Measurements from ENCODE around the gene IGLL1.
"Not testable (repeated sequence)": the region's sequence is repeated elsewhere in the genome, so short reads cannot be mapped to it uniquely, and the experiment has no call there.

Gene IGLL1

GRCh38 chr22:23553924-23554870, 25.9 kb downstream of the IGLL1 start:
- no peak for DNase-seq (ENCODE audit: low read depth in 1 of 2, low spot score in 1 of 2)
- in situ Hi-C loops (cut with HindIII; ENCODE audit: low pct_unique_long_range_greater_than_20kb, low sequenced_read_pairs) = no loop called here
- TF ChIP-seq JUND (IDR thresholded peaks at IDR 0.05; ENCODE audit: low read depth) = no peak

DNA sequence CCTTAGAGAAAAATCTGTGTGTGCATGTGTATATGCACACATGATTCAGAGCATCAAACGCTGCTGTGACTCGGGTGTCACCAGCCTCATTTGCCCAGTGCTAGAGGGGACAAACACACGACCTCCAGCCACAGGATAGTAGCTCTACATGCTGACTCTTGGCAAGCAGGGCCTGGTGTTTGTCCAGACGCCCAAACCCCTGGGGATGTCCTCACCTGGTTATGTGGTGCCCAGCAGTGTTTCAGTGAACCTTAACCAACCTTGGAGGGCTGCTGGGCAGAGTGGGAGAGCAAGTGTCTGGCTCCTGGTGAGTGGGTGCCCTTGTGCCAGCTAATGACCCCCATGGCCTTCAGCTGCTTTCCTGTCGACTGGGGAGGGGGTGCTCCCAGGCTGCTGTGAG, 26.7 kb downstream of the IGLL1 start:
- no peak for DNase-seq (ENCODE audit: low read depth in 1 of 2, low spot score in 1 of 2)
- no peak for TF ChIP-seq JUND (IDR thresholded peaks at IDR 0.05; ENCODE audit: low read depth)
- in situ Hi-C loops (cut with HindIII; ENCODE audit: low pct_unique_long_range_greater_than_20kb, low sequenced_read_pairs) = no loop called here

GRCh38 chr22:23552573-23552972, 27.5 kb downstream of the IGLL1 start:
- no peak for DNase-seq (ENCODE audit: low read depth in 1 of 2, low spot score in 1 of 2)
- TF ChIP-seq JUND (IDR thresholded peaks at IDR 0.05; ENCODE audit: low read depth) = no peak
- in situ Hi-C loops (cut with HindIII; ENCODE audit: low pct_unique_long_range_greater_than_20kb, low sequenced_read_pairs) = no loop called here

DNA sequence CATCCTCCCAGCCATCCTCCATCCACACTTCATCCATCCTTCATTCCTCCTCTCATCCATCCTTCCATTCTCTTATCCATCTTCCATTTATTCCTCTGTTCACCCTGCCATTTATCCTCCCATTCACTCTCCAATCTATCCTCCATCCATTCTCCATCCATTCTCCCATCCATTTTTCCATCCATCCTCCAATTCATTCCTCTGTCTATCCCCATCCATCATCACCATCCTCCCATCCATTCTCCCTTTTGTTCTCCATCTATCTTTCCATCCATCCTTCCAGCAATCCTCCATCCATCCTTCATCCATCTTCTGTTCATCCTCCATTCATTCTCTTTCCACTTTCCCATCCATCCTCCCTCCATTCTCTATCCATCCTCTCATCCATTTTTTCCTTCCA, 28.7 kb downstream of the IGLL1 start:
- DNase-seq (ENCODE audit: low read depth in 1 of 2, low spot score in 1 of 2) = no peak
- no peak for TF ChIP-seq JUND (IDR thresholded peaks at IDR 0.05; ENCODE audit: low read depth)
- in situ Hi-C loops (cut with HindIII; ENCODE audit: low pct_unique_long_range_greater_than_20kb, low sequenced_read_pairs) = no loop called here

DNA sequence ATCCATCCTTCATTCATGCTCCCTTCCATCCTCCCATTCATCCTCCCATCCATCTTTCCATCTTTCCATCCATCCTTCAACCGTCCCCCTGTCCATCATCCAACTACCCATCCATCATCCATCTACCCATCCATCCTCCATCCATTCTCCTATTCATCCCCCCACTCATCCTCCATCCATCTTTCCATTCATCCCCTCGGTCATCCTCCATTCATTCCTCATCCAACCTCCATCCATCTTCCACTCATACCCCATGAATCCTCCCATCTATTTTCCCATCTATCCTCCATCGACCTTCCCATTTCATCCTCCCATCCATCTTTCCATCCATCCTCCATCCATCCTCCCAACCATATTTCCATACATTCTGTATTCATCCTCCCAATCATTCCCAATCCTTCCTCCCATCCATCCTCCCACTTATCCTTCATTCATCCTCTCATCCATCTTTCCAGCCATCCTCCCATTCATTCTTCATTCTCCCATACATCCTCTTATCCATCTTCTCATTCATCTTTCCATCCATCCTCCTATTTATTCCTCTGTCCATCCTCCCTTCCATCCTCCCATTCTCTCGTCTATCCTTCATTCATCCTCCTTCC, 29.9 kb downstream of the IGLL1 start:
- TF ChIP-seq JUND (IDR thresholded peaks at IDR 0.05; ENCODE audit: low read depth) = no peak
- in situ Hi-C loops (cut with HindIII; ENCODE audit: low pct_unique_long_range_greater_than_20kb, low sequenced_read_pairs) = no loop called here
- no peak for DNase-seq (ENCODE audit: low read depth in 1 of 2, low spot score in 1 of 2)

DNA sequence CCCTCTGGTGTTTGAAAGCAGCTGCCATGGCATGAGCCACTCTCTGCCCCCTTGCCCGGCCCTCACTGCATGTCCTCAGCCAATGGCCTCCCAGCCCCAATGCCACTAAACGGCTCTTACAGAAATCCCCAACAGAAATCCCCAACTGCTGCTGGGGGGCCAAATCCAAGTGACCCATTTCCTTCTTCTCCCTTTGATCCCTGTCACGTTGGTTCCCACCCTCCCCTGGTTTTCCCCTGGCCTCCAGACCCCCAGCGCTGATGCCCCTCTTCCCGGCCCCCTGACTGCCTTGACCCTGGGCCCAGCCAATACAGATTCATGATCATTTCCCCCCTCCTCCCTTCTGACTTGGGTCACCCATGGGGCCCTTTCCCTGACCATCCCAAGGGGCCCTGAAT, 30.9 kb downstream of the IGLL1 start:
- in situ Hi-C loops (cut with HindIII; ENCODE audit: low pct_unique_long_range_greater_than_20kb, low sequenced_read_pairs) = no loop called here
- no peak for DNase-seq (ENCODE audit: low read depth in 1 of 2, low spot score in 1 of 2)
- no peak for TF ChIP-seq JUND (IDR thresholded peaks at IDR 0.05; ENCODE audit: low read depth)

GRCh38 chr22:23548501-23549197, 31.4 kb downstream of the IGLL1 start:
- in situ Hi-C loops (cut with HindIII; ENCODE audit: low pct_unique_long_range_greater_than_20kb, low sequenced_read_pairs) = no loop called here
- no peak for TF ChIP-seq JUND (IDR thresholded peaks at IDR 0.05; ENCODE audit: low read depth)
- no peak for DNase-seq (ENCODE audit: low read depth in 1 of 2, low spot score in 1 of 2)

GRCh38 chr22:23547818-23548500, 32.1 kb downstream of the IGLL1 start:
- no peak for TF ChIP-seq JUND (IDR thresholded peaks at IDR 0.05; ENCODE audit: low read depth)
- no peak for DNase-seq (ENCODE audit: low read depth in 1 of 2, low spot score in 1 of 2)
- in situ Hi-C loops (cut with HindIII; ENCODE audit: low pct_unique_long_range_greater_than_20kb, low sequenced_read_pairs) = no loop called here

GRCh38 chr22:23547382-23547781, 32.7 kb downstream of the IGLL1 start:
- in situ Hi-C loops (cut with HindIII; ENCODE audit: low pct_unique_long_range_greater_than_20kb, low sequenced_read_pairs) = not testable (repeated sequence)

DNA sequence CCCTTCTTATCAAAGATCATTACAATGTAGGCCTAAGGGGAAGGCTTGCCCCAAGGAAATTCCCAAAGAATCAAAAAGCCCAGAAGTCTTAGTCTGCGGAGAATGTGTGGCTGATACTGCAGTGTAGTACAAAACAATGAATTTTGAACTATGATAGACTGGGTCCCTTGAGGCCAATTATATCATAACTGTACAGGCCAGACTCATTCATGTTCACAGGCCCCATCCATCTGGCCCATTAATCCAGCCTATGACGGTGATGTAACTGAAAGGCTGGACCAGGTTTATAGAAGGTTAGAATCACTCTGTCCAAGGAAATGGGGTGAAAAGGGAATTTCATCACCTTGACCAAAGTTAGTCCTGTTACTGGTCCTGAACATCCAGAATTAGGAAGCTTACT, 35.2 kb downstream of the IGLL1 start:
- in situ Hi-C loops (cut with HindIII; ENCODE audit: low pct_unique_long_range_greater_than_20kb, low sequenced_read_pairs) = no loop called here
- DNase-seq (ENCODE audit: low read depth in 1 of 2, low spot score in 1 of 2) = no peak
- no peak for TF ChIP-seq JUND (IDR thresholded peaks at IDR 0.05; ENCODE audit: low read depth)

More at GRCh38 chr22:23547382-23547781, 32.7 kb downstream of the IGLL1 start:
- DNase-seq (ENCODE audit: low read depth in 1 of 2, low spot score in 1 of 2) = not testable (repeated sequence)

GRCh38 chr22:23543506-23544000, 36.5 kb downstream of the IGLL1 start:
- in situ Hi-C loops (cut with HindIII; ENCODE audit: low pct_unique_long_range_greater_than_20kb, low sequenced_read_pairs); DNase-seq (ENCODE audit: low read depth in 1 of 2, low spot score in 1 of 2): not testable (repeated sequence)

DNA sequence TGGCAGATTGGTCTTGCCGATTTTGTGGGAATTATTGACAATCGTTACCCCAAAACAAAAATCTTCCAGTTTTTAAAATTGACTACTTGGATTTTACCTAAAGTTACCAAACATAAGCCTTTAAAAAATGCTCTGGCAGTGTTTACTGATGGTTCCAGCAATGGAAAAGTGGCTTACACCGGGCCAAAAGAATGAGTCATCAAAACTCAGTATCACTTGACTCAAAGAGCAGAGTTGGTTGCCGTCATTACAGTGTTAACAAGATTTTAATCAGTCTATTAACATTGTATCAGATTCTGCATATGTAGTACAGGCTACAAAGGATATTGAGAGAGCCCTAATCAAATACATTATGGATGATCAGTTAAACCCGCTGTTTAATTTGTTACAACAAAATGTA, 37.2 kb downstream of the IGLL1 start:
- DNase-seq (ENCODE audit: low read depth in 1 of 2, low spot score in 1 of 2) = no peak
- in situ Hi-C loops (cut with HindIII; ENCODE audit: low pct_unique_long_range_greater_than_20kb, low sequenced_read_pairs) = no loop called here
- no peak for TF ChIP-seq JUND (IDR thresholded peaks at IDR 0.05; ENCODE audit: low read depth)

GRCh38 chr22:23542391-23542790, 37.7 kb downstream of the IGLL1 start:
- in situ Hi-C loops (cut with HindIII; ENCODE audit: low pct_unique_long_range_greater_than_20kb, low sequenced_read_pairs) = not testable (repeated sequence)

DNA sequence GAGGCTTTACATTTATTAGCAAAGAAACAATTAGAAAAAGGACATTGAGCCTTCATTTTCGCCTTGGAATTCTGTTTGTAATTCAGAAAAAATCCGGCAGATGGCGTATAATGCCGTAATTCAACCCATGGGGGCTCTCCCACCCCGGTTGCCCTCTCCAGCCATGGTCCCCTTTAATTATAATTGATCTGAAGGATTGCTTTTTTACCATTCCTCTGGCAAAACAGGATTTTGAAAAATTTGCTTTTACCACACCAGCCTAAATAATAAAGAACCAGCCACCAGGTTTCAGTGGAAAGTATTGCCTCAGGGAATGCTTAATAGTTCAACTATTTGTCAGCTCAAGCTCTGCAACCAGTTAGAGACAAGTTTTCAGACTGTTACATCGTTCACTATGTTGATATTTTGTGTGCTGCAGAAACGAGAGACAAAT, 38.2 kb downstream of the IGLL1 start:
- DNase-seq (ENCODE audit: low read depth in 1 of 2, low spot score in 1 of 2); in situ Hi-C loops (cut with HindIII; ENCODE audit: low pct_unique_long_range_greater_than_20kb, low sequenced_read_pairs): not testable (repeated sequence)

More at GRCh38 chr22:23542391-23542790, 37.7 kb downstream of the IGLL1 start:
- not testable (repeated sequence) for DNase-seq (ENCODE audit: low read depth in 1 of 2, low spot score in 1 of 2)

- in situ Hi-C loops (cut with HindIII; ENCODE audit: low pct_unique_long_range_greater_than_20kb, low sequenced_read_pairs); DNase-seq (ENCODE audit: low read depth in 1 of 2, low spot score in 1 of 2): not testable (repeated sequence)
Observed at GRCh38 chr22:23540837-23541236, 39.3 kb downstream of the IGLL1 start.

DNA sequence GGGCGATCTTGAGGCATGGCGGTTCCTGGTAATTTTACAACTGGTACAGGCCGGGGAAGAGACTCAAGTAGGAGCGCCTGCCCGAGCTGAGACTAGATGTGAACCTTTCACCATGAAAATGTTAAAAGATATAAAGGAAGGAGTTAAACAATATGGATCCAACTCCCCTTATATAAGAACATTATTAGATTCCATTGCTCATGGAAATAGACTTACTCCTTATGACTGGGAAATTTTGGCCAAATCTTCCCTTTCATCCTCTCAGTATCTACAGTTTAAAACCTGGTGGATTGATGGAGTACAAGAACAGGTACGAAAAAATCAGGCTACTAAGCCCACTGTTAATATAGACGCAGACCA, 40.3 kb downstream of the IGLL1 start:
- DNase-seq (ENCODE audit: low read depth in 1 of 2, low spot score in 1 of 2); in situ Hi-C loops (cut with HindIII; ENCODE audit: low pct_unique_long_range_greater_than_20kb, low sequenced_read_pairs): not testable (repeated sequence)

All from T47D (cell line).